K562 (cell line): Measurements from ENCODE around the gene RXRA. TPM values are rescaled to one million over a fixed set of nuclear protein-coding genes. Genes with fewer than 3 reads are reported as not detected.

Source experiments
- ATAC-seq: fragments of 200-7000 bp; cut with Tn5 transposase; 3 replicates; pipeline ENCODE4 v1.9.1; 2020; ENCODE audit warnings: moderate library complexity
- BruUV-seq: library from RNA; stranded (reverse); fragments of 400-500 nt; replicated peaks from 2 replicates; lab custom pipeline; 2021; lab: Mats Ljungman, UMichigan
- CTCF ChIA-PET: fragments of 300-600 bp; formaldehyde crosslinking; extraction: SDS; loops from one replicate; lab custom pipeline; 2021; ENCODE audit warnings: low intra/inter-chr PET ratio; lab: Yijun Ruan, JAX
- POLR2A ChIA-PET: fragments of 300-600, 350-650 bp; sonication (Branson Sonifier 250); formaldehyde crosslinking; extraction: SDS; loops from one replicate; lab custom pipeline; 2021; ENCODE audit warnings: antibody characterized with exemption, inconsistent platforms; lab: Yijun Ruan, JAX
- DNase-seq, 4 experiments: peaks; one replicate each; pipeline versions ENCODE4 v3.0.0 to v3.0.0-alpha.2; 2011 to 2018; ENCODE audit warnings: low spot score in 3 of 4, mixed read lengths in 3 of 4; ENCODE audit errors: extremely low read depth in 1 of 4
- FAIRE-seq: peaks from 2 replicates; lab custom pipeline; 2011; peaks lifted over from hg19 to GRCh38; lab: Jason Lieb, UNC
- H2AFZ ChIP-seq: 2 replicates; pipeline ENCODE4 v1.6.0; 2011; ENCODE audit warnings: low read depth, low read length, control low read depth, inconsistent platforms
- H3K27ac ChIP-seq: fragments of 200-600 bp; 3 replicates; pipeline ENCODE4 v1.8.0; 2011; ENCODE audit warnings: low read depth, mild to moderate bottlenecking, control low read depth, inconsistent platforms, low read length, moderate library complexity, mixed read lengths; ENCODE audit errors: extremely low read depth
- H3K27me3 ChIP-seq, 2 experiments: fragments of 300-600 bp in 1 of 2; 2 replicates in 1 of 2; 3 replicates in 1 of 2; pipeline versions ENCODE4 v1.6.0 to v1.8.0; 2011; ENCODE audit warnings: inconsistent platforms in 2 of 2, low read length in 2 of 2, mild to moderate bottlenecking in 1 of 2, mixed read lengths in 1 of 2, moderate library complexity in 1 of 2; ENCODE audit not compliant: control insufficient read depth in 2 of 2, insufficient read depth in 2 of 2
- H3K36me3 ChIP-seq: fragments of 300-600 bp; 3 replicates; pipeline ENCODE4 v1.8.0; 2011; ENCODE audit warnings: mild to moderate bottlenecking, low read length, inconsistent platforms; ENCODE audit not compliant: control insufficient read depth, insufficient read depth
- H3K4me1 ChIP-seq, 2 experiments: fragments of 200-600 bp in 1 of 2; replicated peaks in 1 of 2; 2 replicates in 1 of 2; 3 replicates in 1 of 2; pipeline versions ENCODE4 v1.5.1 to v1.8.0; 2011; ENCODE audit warnings: inconsistent platforms in 2 of 2, low read length in 2 of 2, mild to moderate bottlenecking in 1 of 2, mixed read lengths in 1 of 2, moderate library complexity in 1 of 2; ENCODE audit not compliant: control insufficient read depth in 2 of 2, insufficient read depth in 2 of 2
- H3K4me2 ChIP-seq: 2 replicates; pipeline ENCODE4 v1.6.1; 2011; ENCODE audit warnings: low read length, control low read depth, inconsistent platforms, mixed read lengths; ENCODE audit not compliant: insufficient read depth
- H3K4me3 ChIP-seq: fragments of 200-600 bp; sonication (generic), shearing (Covaris generic); 2 replicates; pipeline ENCODE4 v1.5.1; 2016; ENCODE audit warnings: control low read depth, inconsistent platforms
- H3K79me2 ChIP-seq: fragments of 200-600 bp; 3 replicates; pipeline ENCODE4 v1.8.0; 2011; ENCODE audit warnings: low read length, inconsistent platforms; ENCODE audit not compliant: control insufficient read depth, insufficient read depth
- H3K9ac ChIP-seq, 2 experiments: 2 replicates each; pipeline versions ENCODE4 v1.6.0 to v1.6.1; 2011; ENCODE audit warnings: low read depth in 2 of 2, low read length in 2 of 2, control low read depth in 1 of 2, inconsistent platforms in 1 of 2, mild to moderate bottlenecking in 1 of 2, mixed read lengths in 1 of 2; ENCODE audit not compliant: insufficient read depth in 1 of 2
- H3K9me1 ChIP-seq: one replicate; pipeline ENCODE4 v1.6.0; 2011; ENCODE audit warnings: inconsistent platforms, mild to moderate bottlenecking, low read length, moderate library complexity; ENCODE audit not compliant: control insufficient read depth, insufficient read depth
- H3K9me3 ChIP-seq: replicated peaks from 2 replicates; pipeline ENCODE4 v1.5.1; 2011; ENCODE audit warnings: low read depth, low read length, inconsistent platforms; ENCODE audit not compliant: control insufficient read depth, insufficient read depth
- H4K20me1 ChIP-seq: replicated peaks from 2 replicates; pipeline ENCODE4 v1.6.1; 2011; ENCODE audit warnings: low read length, inconsistent platforms, mixed read lengths; ENCODE audit not compliant: control insufficient read depth, insufficient read depth
- AFF1 ChIP-seq, 2 experiments: fragments of 450-650 bp; IDR thresholded peaks; 2 replicates each; pipeline ENCODE4 v1.6.1; 2018; ENCODE audit warnings: mild to moderate bottlenecking in 2 of 2, low read depth in 1 of 2; ENCODE audit not compliant: partially characterized antibody in 2 of 2
- DEAF1 ChIP-seq: fragments of 450-650 bp; formaldehyde crosslinking; IDR thresholded peaks from 2 replicates; pipeline ENCODE4 v1.4.0; 2020; ENCODE audit warnings: mild to moderate bottlenecking, moderate library complexity
- ETV6 ChIP-seq, 3 experiments: fragments of 150-350 bp in 1 of 3; sonication (generic) in 1 of 3; formaldehyde crosslinking in 1 of 3; IDR thresholded peaks; 2 replicates each; pipeline versions ENCODE4 v1.6.1 to v1.8.0; 2014 to 2022; ENCODE audit warnings: borderline replicate concordance in 2 of 3, low read depth in 2 of 3, antibody characterized with exemption in 1 of 3, low read length in 1 of 3, mild to moderate bottlenecking in 1 of 3, missing genetic modification reagents in 1 of 3
- PBX2 ChIP-seq, 2 experiments: IDR thresholded peaks in 1 of 2; conservative IDR thresholded peaks in 1 of 2; 2 replicates each; pipeline ENCODE4 v1.6.1; 2016; ENCODE audit warnings: low read depth in 2 of 2, mild to moderate bottlenecking in 1 of 2, missing compliant biosample characterization in 1 of 2, missing genetic modification characterization in 1 of 2, moderate library complexity in 1 of 2
- SIX5 ChIP-seq, 2 experiments: IDR thresholded peaks; 2 replicates each; pipeline ENCODE4 v1.6.1; 2011; ENCODE audit warnings: low read length in 2 of 2, borderline replicate concordance in 1 of 2, low read depth in 1 of 2, mild to moderate bottlenecking in 1 of 2, moderate library complexity in 1 of 2; ENCODE audit not compliant: insufficient read depth in 1 of 2
- SNIP1 ChIP-seq: fragments of 450-650 bp; IDR thresholded peaks from 2 replicates; pipeline ENCODE4 v1.7.1; 2017; ENCODE audit warnings: low read depth, mild to moderate bottlenecking
- ZNF146 ChIP-seq: IDR thresholded peaks from one replicate; pipeline ENCODE4 v1.6.1; 2018; ENCODE audit warnings: missing compliant biosample characterization; ENCODE audit not compliant: unreplicated experiment
- ZNF324 ChIP-seq: fragments of 250-450 bp; sonication (Bioruptor Pico); IDR thresholded peaks from 2 replicates; pipeline ENCODE4 v1.4.0; 2020; ENCODE audit warnings: mild to moderate bottlenecking
- WGBS: fragments of 100-300 bp; shearing (Covaris generic); methylation state at CpG from one replicate; pipeline ENCODE4 v1.1.6; 2016; ENCODE audit warnings: low coverage, mixed read lengths; ENCODE audit not compliant: insufficient coverage; ENCODE audit errors: missing lambda C conversion rate; 5-methylcytosine and 5-hydroxymethylcytosine counted together
- in situ Hi-C: fragments of 300-500 bp; cut with MboI; formaldehyde crosslinking; loops from 4 replicates; pipeline ENCODE4 v1.15.0; 2018; ENCODE audit warnings: inconsistent platforms, mixed read lengths
- intact Hi-C: fragments of 100-400 bp; cut with micrococcal nuclease; formaldehyde crosslinking; loops from 2 replicates; pipeline ENCODE4 v1.14.2; 2022
- polyA plus RNA-seq, 8 experiments: library from polyadenylated mRNA; depleted of rRNA in 4 of 8; stranded (reverse) in 5 of 8; unstranded in 3 of 8; fragments of >200 nt; fragmentation: Nextera tagmentation in 2 of 8; fragmentation: Illumina TruSeq in 1 of 8; extraction: Ambion mirVana in 2 of 8; extraction: Trizol in 1 of 8; gene quantifications; 2 replicates each; pipeline versions ENCODE4 v1.2.1 to v1.2.3, GENCODE V29; 2011 to 2014; ENCODE audit warnings: inconsistent platforms in 1 of 8, missing spikeins in 1 of 8
- total RNA-seq, 7 experiments: library from RNA; depleted of rRNA in 6 of 7; stranded (reverse); fragments of >200 nt in 6 of 7; fragmentation: Illumina TruSeq in 2 of 7; extraction: Trizol in 2 of 7; gene quantifications; 2 replicates each; pipeline versions ENCODE4 v1.2.1 to v1.2.3, GENCODE V29; 2011 to 2021; ENCODE audit warnings: low replicate concordance in 1 of 7
- TF ChIP-seq, protein P1 (sequence below): fragments of 450-650 bp; IDR thresholded peaks from 2 replicates; pipeline ENCODE4 v1.6.1; 2016; ENCODE audit warnings: missing biosample characterization, missing genetic modification characterization

Gene RXRA
- total and polyA plus RNA-seq, 9 of the 15 experiments (the other 6 are each of a cell fraction or from before 2014, with no cell fraction given), result 0.35 to 23.6 (median 4.6) TPM

GRCh38 chr9:134303601-134304000 is 22.7 kb upstream of the RXRA start:
- no peak for ATAC-seq
- no peak overlapping the region for H3K27ac ChIP-seq
- H3K27me3 ChIP-seq, result peaks cover 16 to 70% of the 10 kb centered on the region in 2 experiments
- H3K4me2 ChIP-seq, result no peak overlapping the region
- no peaks in the 10 kb centered on the region for H3K36me3 ChIP-seq
- WGBS, result 4% methylated on average over 6 of the region's 7 CpGs
- no TSS peak for BruUV-seq
- H3K9ac ChIP-seq, result no peak overlapping the region
- CTCF ChIA-PET, result no interaction called here
- no peak overlapping the region for H3K4me3 ChIP-seq
- H3K79me2 ChIP-seq, result no peaks in the 10 kb centered on the region
- H2AFZ ChIP-seq, result no peak overlapping the region
- H3K9me3 ChIP-seq, result no peaks in the 10 kb centered on the region
- H3K4me1 ChIP-seq, result no peaks in the 10 kb centered on the region
- H4K20me1 ChIP-seq, result no peaks in the 10 kb centered on the region; the same call in 1 of the 2 replicates
- no peaks in the 10 kb centered on the region for H3K9me1 ChIP-seq
- in situ Hi-C loops (no loop called here), intact Hi-C loops (no loop called here)
- no peak for FAIRE-seq
- no peak for DNase-seq
- POLR2A ChIA-PET, result interaction anchor here (0.6 to 1.5 kb wide), 2 partner anchors 22 to 1572 kb away, joined by 3 to 5 read pairs; no protein-coding TSS in a partner anchor
- no peak for TF ChIP-seq ZNF146 (CRISPR knock-in tag)
- no peak for TF ChIP-seq PBX2 (CRISPR knock-in tag; IDR thresholded peaks at IDR 0.05; ENCODE audit: low read depth)
- TF ChIP-seq PBX2 (tag; conservative IDR thresholded peaks at IDR 0.05; ENCODE audit: low read depth), result no peak
- TF ChIP-seq ZNF324, result no peak
- no peak for TF ChIP-seq SIX5 (IDR thresholded peaks at IDR 0.05; ENCODE audit: borderline replicate concordance in 1 of 2, insufficient read depth in 1 of 2, low read depth in 1 of 2, low read length in 2 of 2)
- no peak for TF ChIP-seq ETV6 (IDR thresholded peaks at IDR 0.05; ENCODE audit: borderline replicate concordance in 1 of 2, low read depth in 2 of 2, low read length in 1 of 2)
- no peak for TF ChIP-seq ETV6 (CRISPR knock-in tag; IDR thresholded peaks at IDR 0.05; ENCODE audit: borderline replicate concordance)
- TF ChIP-seq DEAF1, result no peak
- TF ChIP-seq, protein P1, sequence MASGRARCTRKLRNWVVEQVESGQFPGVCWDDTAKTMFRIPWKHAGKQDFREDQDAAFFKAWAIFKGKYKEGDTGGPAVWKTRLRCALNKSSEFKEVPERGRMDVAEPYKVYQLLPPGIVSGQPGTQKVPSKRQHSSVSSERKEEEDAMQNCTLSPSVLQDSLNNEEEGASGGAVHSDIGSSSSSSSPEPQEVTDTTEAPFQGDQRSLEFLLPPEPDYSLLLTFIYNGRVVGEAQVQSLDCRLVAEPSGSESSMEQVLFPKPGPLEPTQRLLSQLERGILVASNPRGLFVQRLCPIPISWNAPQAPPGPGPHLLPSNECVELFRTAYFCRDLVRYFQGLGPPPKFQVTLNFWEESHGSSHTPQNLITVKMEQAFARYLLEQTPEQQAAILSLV, result no peak
- TF ChIP-seq AFF1 (IDR thresholded peaks at IDR 0.05; ENCODE audit: low read depth in 1 of 2, partially characterized antibody in 2 of 2), result no peak
- no peak for TF ChIP-seq SNIP1
